HepG2 (cell line): Measurements from ENCODE around the gene CACNA1I. TPM values are rescaled to one million over a fixed set of nuclear protein-coding genes. Genes with fewer than 3 reads are reported as not detected.

Experiments
- ATAC-seq: fragments of 200-7000 bp; cut with Tn5 transposase; 3 replicates; pipeline ENCODE4 v1.9.1; 2020; ENCODE audit warnings: mild to moderate bottlenecking, moderate library complexity
- BruUV-seq: library from RNA; stranded (reverse); fragments of 400-500 nt; replicated peaks from 2 replicates; lab custom pipeline; 2021; lab: Mats Ljungman, UMichigan
- CTCF ChIA-PET: fragments of 300-600 bp; formaldehyde crosslinking; extraction: SDS; loops from one replicate; lab custom pipeline; 2021; ENCODE audit warnings: low total read pairs, inconsistent platforms, low intra/inter-chr PET ratio; lab: Yijun Ruan, JAX
- POLR2A ChIA-PET: fragments of 350-600 bp; sonication (Branson Sonifier 250); formaldehyde crosslinking; loops from one replicate; lab custom pipeline; 2020; ENCODE audit warnings: antibody characterized with exemption, inconsistent platforms; lab: Yijun Ruan, JAX
- DNase-seq: peaks from one replicate; pipeline ENCODE4 v3.0.0-alpha.2; 2015; ENCODE audit warnings: low spot score
- FAIRE-seq: peaks from 3 replicates; lab custom pipeline; 2011; peaks lifted over from hg19 to GRCh38; lab: Jason Lieb, UNC
- H2AFZ ChIP-seq: one replicate; pipeline ENCODE4 v1.6.1; 2011; ENCODE audit warnings: low read length, inconsistent platforms
- H3K27ac ChIP-seq: fragments of 300-600 bp; 3 replicates; pipeline ENCODE4 v1.8.0; 2011; ENCODE audit warnings: mixed run types, mild to moderate bottlenecking, mixed read lengths, low read length, inconsistent platforms; ENCODE audit not compliant: insufficient read depth; ENCODE audit errors: extremely low read length
- H3K27me3 ChIP-seq, 2 experiments: fragments of 200-600 bp in 1 of 2; 2 replicates in 1 of 2; 3 replicates in 1 of 2; pipeline versions ENCODE4 v1.6.0 to v1.8.0; 2011; ENCODE audit warnings: low read length in 2 of 2, mild to moderate bottlenecking in 2 of 2, moderate library complexity in 2 of 2, inconsistent platforms in 1 of 2; ENCODE audit not compliant: insufficient read depth in 2 of 2, control insufficient read depth in 1 of 2
- H3K36me3 ChIP-seq, 2 experiments: fragments of 200-600 bp in 1 of 2; replicated peaks in 1 of 2; 2 replicates in 1 of 2; 3 replicates in 1 of 2; pipeline versions ENCODE4 v1.5.1 to v1.8.0; 2011; ENCODE audit warnings: low read length in 2 of 2, inconsistent platforms in 1 of 2; ENCODE audit not compliant: insufficient read depth in 2 of 2, control insufficient read depth in 1 of 2
- H3K4me1 ChIP-seq: 2 replicates; pipeline ENCODE4 v1.5.1; 2012; ENCODE audit warnings: low read length, inconsistent platforms; ENCODE audit not compliant: insufficient read depth
- H3K4me2 ChIP-seq: 2 replicates; pipeline ENCODE4 v1.6.0; 2011; ENCODE audit warnings: low read depth, low read length, inconsistent platforms
- H3K4me3 ChIP-seq, 3 experiments: fragments of 200-600 bp in 1 of 3; sonication (generic), shearing (Covaris generic) in 1 of 3; replicated peaks in 1 of 3; 2 replicates each; pipeline ENCODE4 v1.5.1; 2011 to 2016; ENCODE audit warnings: low read length in 3 of 3, inconsistent platforms in 2 of 3, low read depth in 2 of 3, mild to moderate bottlenecking in 2 of 3, control low read depth in 1 of 3, mixed read lengths in 1 of 3; ENCODE audit not compliant: insufficient read depth in 1 of 3
- H3K79me2 ChIP-seq: one replicate; pipeline ENCODE4 v1.6.1; 2011; ENCODE audit warnings: low read length, inconsistent platforms; ENCODE audit not compliant: insufficient read depth
- H3K9ac ChIP-seq: 2 replicates; pipeline ENCODE4 v1.6.0; 2011; ENCODE audit warnings: mild to moderate bottlenecking, low read depth, low read length, inconsistent platforms; ENCODE audit not compliant: insufficient read depth
- H3K9me3 ChIP-seq: 2 replicates; pipeline ENCODE4 v1.5.1; 2012; ENCODE audit warnings: mild to moderate bottlenecking, low read length
- H4K20me1 ChIP-seq: 2 replicates; pipeline ENCODE4 v1.6.0; 2011; ENCODE audit warnings: inconsistent platforms, mild to moderate bottlenecking, low read length, moderate library complexity; ENCODE audit not compliant: insufficient read depth
- ATF2 ChIP-seq: sonication (generic); formaldehyde crosslinking; IDR thresholded peaks from 2 replicates; pipeline ENCODE4 v1.4.0; 2020; ENCODE audit warnings: missing genetic modification reagents
- FOXK1 ChIP-seq: sonication (generic); formaldehyde crosslinking; IDR thresholded peaks from 2 replicates; pipeline ENCODE4 v1.4.0; 2020; ENCODE audit warnings: low read depth, missing genetic modification reagents, borderline replicate concordance
- HMGXB4 ChIP-seq, 2 experiments: sonication (generic) in 1 of 2; formaldehyde crosslinking in 1 of 2; IDR thresholded peaks; 2 replicates each; pipeline versions ENCODE4 v1.4.0 to v1.6.1; 2018 to 2020; ENCODE audit warnings: missing genetic modification reagents in 2 of 2, borderline replicate concordance in 1 of 2, low read depth in 1 of 2, mild to moderate bottlenecking in 1 of 2, missing biosample characterization in 1 of 2
- KDM5A ChIP-seq: fragments of 200-600 bp; sonication (generic); IDR thresholded peaks from 2 replicates; pipeline ENCODE4 v1.7.0; 2018; ENCODE audit warnings: antibody characterized with exemption, mild to moderate bottlenecking, low read length, borderline replicate concordance
- MAZ ChIP-seq, 2 experiments: sonication (generic) in 1 of 2; formaldehyde crosslinking in 1 of 2; IDR thresholded peaks; 2 replicates each; pipeline versions ENCODE4 v1.5.0 to v1.6.1; 2012 to 2020; ENCODE audit warnings: low read depth in 2 of 2, mild to moderate bottlenecking in 2 of 2, borderline replicate concordance in 1 of 2, improper control_type of control experiment in 1 of 2, low read length in 1 of 2, missing genetic modification reagents in 1 of 2, moderate library complexity in 1 of 2
- MLX ChIP-seq: IDR thresholded peaks from 2 replicates; pipeline ENCODE4 v1.6.1; 2016
- RFXANK ChIP-seq: IDR thresholded peaks from 2 replicates; pipeline ENCODE4 v1.6.1; 2016
- SP4 ChIP-seq: sonication (generic); formaldehyde crosslinking; IDR thresholded peaks from 2 replicates; pipeline ENCODE4 v1.8.1; 2023; ENCODE audit warnings: mild to moderate bottlenecking, missing genetic modification reagents
- ZEB1 ChIP-seq: IDR thresholded peaks from 2 replicates; pipeline ENCODE4 v1.6.1; 2012; ENCODE audit warnings: mild to moderate bottlenecking, low read depth, inconsistent platforms; ENCODE audit not compliant: insufficient replicate concordance
- ZNF205 ChIP-seq: IDR thresholded peaks from 2 replicates; pipeline ENCODE4 v1.6.1; 2018; ENCODE audit warnings: missing biosample characterization, missing genetic modification reagents
- ZNF281 ChIP-seq: sonication (generic); formaldehyde crosslinking; IDR thresholded peaks from 2 replicates; pipeline ENCODE4 v1.4.0; 2020; ENCODE audit warnings: missing genetic modification reagents, borderline replicate concordance
- WGBS: methylation state at CpG from one replicate; pipeline ENCODE4 v1.1.6; 2017; ENCODE audit warnings: low lambda C conversion rate; 5-methylcytosine and 5-hydroxymethylcytosine counted together
- in situ Hi-C: cut with HindIII; loops from 2 replicates; pipeline ENCODE4 v1.10.0; 2017; ENCODE audit warnings: low pct_unique_long_range_greater_than_20kb; ENCODE audit not compliant: extremely low pct_ligation_motif_present
- intact Hi-C: fragments of 100-400 bp; cut with micrococcal nuclease; formaldehyde crosslinking; loops from one replicate; pipeline ENCODE4 v1.10.0; 2022; ENCODE audit not compliant: unreplicated experiment
- polyA plus RNA-seq, 8 experiments: library from polyadenylated mRNA; depleted of rRNA in 3 of 8; stranded (reverse) in 7 of 8; unstranded in 1 of 8; fragments of >200 nt; fragmentation: Illumina TruSeq in 4 of 8; extraction: Trizol in 4 of 8; gene quantifications; 2 replicates each; pipeline versions ENCODE4 v1.2.1 to v1.2.3, GENCODE V29; 2011 to 2016; ENCODE audit warnings: low read depth in 4 of 8, missing spikeins in 1 of 8, mixed read lengths in 1 of 8; ENCODE audit not compliant: insufficient read depth in 1 of 8
- total RNA-seq, 5 experiments: library from RNA; depleted of rRNA; stranded (reverse); fragments of >200 nt; fragmentation: Illumina TruSeq; extraction: Trizol; gene quantifications; 2 replicates each; pipeline ENCODE4 v1.2.3, GENCODE V29; 2016; ENCODE audit warnings: low read depth in 1 of 5

CACNA1I gene
- total and polyA plus RNA-seq, 2 of the 13 experiments (the other 11 are each of a cell fraction or from before 2014, with no cell fraction given), result not detected

- no peak for TF ChIP-seq HMGXB4 (CRISPR knock-in tag; IDR thresholded peaks at IDR 0.05; ENCODE audit: borderline replicate concordance in 1 of 2, low read depth in 1 of 2)
Measured at GRCh38 chr22:39703928-39704639, 133.5 kb downstream of the CACNA1I start (continued).

GRCh38 chr22:39705386-39705785 is 134.8 kb downstream of the CACNA1I start:
- H3K9ac ChIP-seq, result no peak overlapping the region
- H3K79me2 ChIP-seq, result no peaks in the 10 kb centered on the region
- WGBS, result 44% methylated on average over 6 of the region's 12 CpGs
- no peak overlapping the region for H2AFZ ChIP-seq
- DNase-seq (no peak), FAIRE-seq (no peak), ATAC-seq (no peak)
- intact Hi-C loops, result no loop called here
- 0 out of 2 replicates have a peak, but pooled peaks cover 2% of the 10 kb centered on the region for H4K20me1 ChIP-seq
- no peaks in the 10 kb centered on the region for H3K9me3 ChIP-seq
- H3K4me1 ChIP-seq, result peaks cover 12% of the 10 kb centered on the region
- no peaks in the 10 kb centered on the region for H3K36me3 ChIP-seq
- H3K4me2 ChIP-seq, result no peak overlapping the region
- CTCF ChIA-PET, result no interaction called here
- in situ Hi-C loops, result no loop called here
- H3K4me3 ChIP-seq, result no peak overlapping the region
- POLR2A ChIA-PET, result no interaction called here
- TF ChIP-seq MLX (CRISPR knock-in tag) (no peak), SP4 (CRISPR knock-in tag) (no peak), FOXK1 (no peak), RFXANK (CRISPR knock-in tag) (no peak), KDM5A (no peak), ATF2 (CRISPR knock-in tag) (no peak), ZEB1 (no peak), ZNF205 (CRISPR knock-in tag) (no peak), MAZ (IDR thresholded peaks at IDR 0.05; ENCODE audit: borderline replicate concordance, low read depth, low read length) (no peak), MAZ (CRISPR knock-in tag; IDR thresholded peaks at IDR 0.05; ENCODE audit: low read depth) (no peak), ZNF281 (CRISPR knock-in tag) (no peak)
- no TSS peak for BruUV-seq
- H3K27ac ChIP-seq, result no peak overlapping the region
- peaks cover 11 to 62% of the 10 kb centered on the region in 2 experiments for H3K27me3 ChIP-seq
